Osteocyte (in vitro differentiated cells): ENCODE measurements around the gene SNW1. TPM values are rescaled to one million over a fixed set of nuclear protein-coding genes. Genes with fewer than 3 reads are reported as not detected.
A peak's percentile ranks its signal among the peaks of the same experiment; 100 is the strongest.

Experiments
- DNase-seq: peaks from one replicate; pipeline ENCODE4 v3.0.0; 2021; ENCODE audit warnings: mixed read lengths; ENCODE audit not compliant: unreplicated experiment; ENCODE audit errors: extremely low spot score
- H3K27ac Mint-ChIP-seq: one replicate; pipeline ENCODE4 v1.8.0; 2021; ENCODE audit warnings: mild to moderate bottlenecking, mixed read lengths; ENCODE audit not compliant: unreplicated experiment
- H3K27me3 Mint-ChIP-seq: one replicate; pipeline ENCODE4 v1.8.0; 2021; ENCODE audit warnings: mixed read lengths; ENCODE audit not compliant: unreplicated experiment
- H3K36me3 Mint-ChIP-seq: one replicate; pipeline ENCODE4 v1.8.0; 2021; ENCODE audit warnings: mixed read lengths; ENCODE audit not compliant: unreplicated experiment
- H3K4me1 Mint-ChIP-seq: one replicate; pipeline ENCODE4 v1.8.0; 2021; ENCODE audit warnings: mixed read lengths; ENCODE audit not compliant: unreplicated experiment
- H3K4me3 Mint-ChIP-seq: one replicate; pipeline ENCODE4 v1.8.0; 2021; ENCODE audit warnings: mild to moderate bottlenecking, moderate library complexity, mixed read lengths; ENCODE audit not compliant: unreplicated experiment
- H3K9me3 Mint-ChIP-seq: one replicate; pipeline ENCODE4 v1.8.0; 2021; ENCODE audit warnings: mixed read lengths; ENCODE audit not compliant: unreplicated experiment
- total RNA-seq: library from RNA; stranded (reverse); gene quantifications from 2 replicates; pipeline ENCODE4 v1.2.1, GENCODE V29; 2021
- TF ChIP-seq, protein P1 (sequence below): fragments of 200-600 bp; sonication (generic); IDR thresholded peaks from 2 replicates; pipeline ENCODE4 v1.5.0; 2021; ENCODE audit warnings: antibody characterized with exemption, mild to moderate bottlenecking, moderate library complexity

Gene SNW1
- total RNA-seq, 1 donor from 2014 or later: 101 TPM

DNA sequence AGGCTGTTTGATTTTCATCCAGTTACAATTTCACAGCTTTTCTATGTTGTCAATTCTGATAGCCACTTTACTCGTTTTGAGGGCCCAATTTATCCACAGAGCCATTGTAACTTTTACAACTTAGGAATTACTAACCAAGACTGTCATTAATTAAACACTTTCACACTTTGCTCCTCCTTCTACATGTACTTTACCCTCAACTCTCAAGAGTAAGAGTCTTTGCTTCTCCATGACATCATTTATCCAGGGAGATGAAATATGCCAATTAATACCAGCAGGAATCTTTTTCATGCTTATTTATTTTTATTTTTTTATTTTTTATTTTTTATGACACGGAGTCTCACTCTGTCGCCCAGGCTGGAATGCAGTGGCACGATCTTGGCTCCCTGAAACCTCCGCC is 39.5 kb downstream of the SNW1 start:
- no peaks in the 10 kb centered on the region for H3K4me1 Mint-ChIP-seq
- H3K27me3 Mint-ChIP-seq: no peaks in the 10 kb centered on the region
- no peak overlapping the region for H3K4me3 Mint-ChIP-seq
- H3K9me3 Mint-ChIP-seq: no peaks in the 10 kb centered on the region
- peaks cover 53% of the 10 kb centered on the region for H3K36me3 Mint-ChIP-seq
- TF ChIP-seq, protein P1, sequence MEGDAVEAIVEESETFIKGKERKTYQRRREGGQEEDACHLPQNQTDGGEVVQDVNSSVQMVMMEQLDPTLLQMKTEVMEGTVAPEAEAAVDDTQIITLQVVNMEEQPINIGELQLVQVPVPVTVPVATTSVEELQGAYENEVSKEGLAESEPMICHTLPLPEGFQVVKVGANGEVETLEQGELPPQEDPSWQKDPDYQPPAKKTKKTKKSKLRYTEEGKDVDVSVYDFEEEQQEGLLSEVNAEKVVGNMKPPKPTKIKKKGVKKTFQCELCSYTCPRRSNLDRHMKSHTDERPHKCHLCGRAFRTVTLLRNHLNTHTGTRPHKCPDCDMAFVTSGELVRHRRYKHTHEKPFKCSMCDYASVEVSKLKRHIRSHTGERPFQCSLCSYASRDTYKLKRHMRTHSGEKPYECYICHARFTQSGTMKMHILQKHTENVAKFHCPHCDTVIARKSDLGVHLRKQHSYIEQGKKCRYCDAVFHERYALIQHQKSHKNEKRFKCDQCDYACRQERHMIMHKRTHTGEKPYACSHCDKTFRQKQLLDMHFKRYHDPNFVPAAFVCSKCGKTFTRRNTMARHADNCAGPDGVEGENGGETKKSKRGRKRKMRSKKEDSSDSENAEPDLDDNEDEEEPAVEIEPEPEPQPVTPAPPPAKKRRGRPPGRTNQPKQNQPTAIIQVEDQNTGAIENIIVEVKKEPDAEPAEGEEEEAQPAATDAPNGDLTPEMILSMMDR: no peak
- DNase-seq: no peak
- no peak overlapping the region for H3K27ac Mint-ChIP-seq

DNA sequence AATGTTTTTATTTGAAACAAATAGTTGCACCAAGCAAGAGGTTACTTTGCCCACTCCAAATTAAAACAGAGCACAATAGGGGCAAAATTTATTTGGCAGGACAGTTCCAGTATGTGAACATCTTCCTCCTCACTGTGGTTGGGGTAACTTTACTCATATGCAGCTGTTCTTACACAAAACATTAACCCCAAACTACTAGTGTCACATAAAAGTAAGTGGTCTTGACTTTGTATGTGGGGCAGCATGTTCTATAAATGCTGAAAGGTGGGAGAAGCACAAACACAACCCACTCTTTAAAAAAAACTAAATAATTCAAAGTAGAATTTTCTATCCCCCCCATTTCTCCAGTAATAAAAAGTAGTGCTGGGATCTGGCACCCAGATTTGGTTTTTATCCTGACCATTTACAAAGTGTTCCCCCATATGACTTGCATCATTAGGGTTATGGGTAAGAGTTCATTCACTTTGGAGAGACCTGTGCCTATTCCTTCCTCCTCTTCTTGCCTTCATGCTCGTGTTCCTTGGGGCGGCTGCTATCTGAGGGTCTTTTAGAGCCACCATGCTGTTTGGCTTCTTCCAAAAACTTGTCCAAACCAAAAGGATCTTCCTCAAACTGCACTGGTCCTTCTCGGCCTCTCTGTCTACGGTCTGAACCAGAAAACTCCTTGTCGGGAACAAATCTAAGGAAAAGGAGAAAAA is 43.2 kb downstream of the SNW1 start:
- Mint-ChIP-seq H3K27me3 (no peaks in the 10 kb centered on the region), H3K4me3 (no peak overlapping the region), H3K36me3 (peaks cover 48% of the 10 kb centered on the region), H3K4me1 (no peaks in the 10 kb centered on the region), H3K27ac (no peak overlapping the region), H3K9me3 (no peaks in the 10 kb centered on the region)
- DNase-seq: no peak
- TF ChIP-seq, protein P1: no peak

DNA sequence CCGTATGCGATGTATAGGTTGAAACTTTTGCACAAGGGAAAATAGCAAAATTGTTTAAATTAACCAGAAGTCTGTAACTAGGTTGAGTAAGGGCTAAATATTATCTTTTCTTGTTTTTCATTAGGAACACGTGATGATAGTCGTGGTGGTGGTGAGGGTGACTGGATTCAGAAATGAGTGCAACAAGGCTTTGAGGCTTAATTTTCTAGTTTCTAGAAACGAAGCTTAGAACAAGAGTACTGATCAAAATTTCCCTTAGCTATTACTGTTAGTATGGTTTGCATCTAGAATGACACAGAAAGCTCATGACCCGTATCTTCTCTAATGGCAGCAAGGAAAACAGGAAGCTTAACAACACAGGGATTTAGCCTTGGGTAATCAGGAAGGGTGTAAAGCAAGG is 46.0 kb downstream of the SNW1 start:
- Mint-ChIP-seq H3K4me3 (no peak overlapping the region), H3K27ac (no peak overlapping the region)

DNA sequence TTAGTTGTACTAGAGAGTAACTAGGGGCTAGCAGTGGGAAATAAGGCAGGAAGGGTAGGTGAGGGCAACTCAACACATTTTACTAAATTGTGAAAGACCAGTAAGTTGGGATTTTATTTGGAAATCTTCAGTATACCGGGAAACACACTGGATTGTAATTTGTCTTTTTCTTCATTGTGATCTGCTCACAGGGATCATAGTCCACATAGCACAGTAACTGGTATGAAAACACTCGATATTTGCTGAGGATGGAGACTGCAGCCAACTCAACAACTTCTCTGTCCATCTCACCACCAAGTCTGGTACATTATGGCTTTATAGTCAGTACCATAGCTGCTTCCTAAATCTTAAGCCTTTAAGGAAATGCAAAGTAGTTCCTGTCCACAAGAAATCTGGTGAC is 50.6 kb downstream of the SNW1 start:
- H3K27me3 Mint-ChIP-seq: no peaks in the 10 kb centered on the region
- DNase-seq: no peak
- TF ChIP-seq, protein P1: no peak
- H3K4me3 Mint-ChIP-seq: no peak overlapping the region
- H3K4me1 Mint-ChIP-seq: peaks cover 31% of the 10 kb centered on the region
- no peaks in the 10 kb centered on the region for H3K9me3 Mint-ChIP-seq
- H3K27ac Mint-ChIP-seq: no peak overlapping the region
- peaks cover 16% of the 10 kb centered on the region for H3K36me3 Mint-ChIP-seq

More for the DNA sequence above, 46.0 kb downstream of the SNW1 start:
- Mint-ChIP-seq H3K36me3 (peaks cover 35% of the 10 kb centered on the region), H3K9me3 (no peaks in the 10 kb centered on the region), H3K27me3 (no peaks in the 10 kb centered on the region), H3K4me1 (no peaks in the 10 kb centered on the region)
- TF ChIP-seq, protein P1: no peak
- DNase-seq: no peak

DNA sequence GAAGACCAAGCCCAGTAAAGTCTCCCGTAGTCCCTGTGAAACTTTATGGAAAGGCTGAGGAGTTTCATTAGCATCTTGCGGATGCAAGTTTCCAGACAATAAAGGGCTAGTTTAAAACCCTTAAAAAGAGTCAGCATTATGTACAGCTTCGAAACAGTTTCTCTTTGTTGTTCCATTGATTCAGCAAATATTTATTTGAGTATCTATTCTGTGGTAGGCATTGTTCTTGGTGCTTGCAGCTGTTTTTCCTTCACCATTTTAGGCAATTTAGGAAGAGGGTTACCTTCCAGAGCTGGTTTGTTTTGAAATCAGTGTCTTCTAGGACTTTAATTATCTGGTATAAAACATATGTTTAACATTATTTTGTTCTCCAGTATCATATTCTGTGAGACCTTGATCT is 51.5 kb downstream of the SNW1 start:
- Mint-ChIP-seq H3K9me3 (no peaks in the 10 kb centered on the region), H3K27ac (no peak overlapping the region)

More for the DNA sequence above, 51.5 kb downstream of the SNW1 start:
- TF ChIP-seq, protein P1: no peak
- DNase-seq: no peak
- peaks cover 9% of the 10 kb centered on the region for H3K36me3 Mint-ChIP-seq
- peaks cover 31% of the 10 kb centered on the region for H3K4me1 Mint-ChIP-seq
- H3K4me3 Mint-ChIP-seq: peak overlapping the region; percentile 94
- H3K27me3 Mint-ChIP-seq: no peaks in the 10 kb centered on the region
